Thyroid gland (tissue), 4 donors: Measurements from ENCODE around the gene USP21.

Experiments
- CTCF ChIP-seq, 6 experiments: fragments of 200-600 bp in 3 of 6; fragments of 450-650 bp in 3 of 6; sonication (generic) in 3 of 6; IDR thresholded peaks; one replicate each; pipeline ENCODE4 v1.5.1; 2016 to 2019; ENCODE audit warnings: antibody characterized with exemption in 6 of 6, mild to moderate bottlenecking in 2 of 6, inconsistent platforms in 1 of 6, moderate library complexity in 1 of 6
- POLR2A ChIP-seq, 2 donors: fragments of 450-650 bp; IDR thresholded peaks; one replicate each; pipeline ENCODE4 v1.6.1; 2017; ENCODE audit warnings: antibody characterized with exemption in 2 of 2, mild to moderate bottlenecking in 2 of 2, moderate library complexity in 1 of 2

GRCh38 chr1:161182214-161182613, 22.9 kb downstream of the USP21 start:
- TF ChIP-seq CTCF (IDR thresholded peaks at IDR 0.05) (no peak), POLR2A (IDR thresholded peaks at IDR 0.05) (no peak)
